ENCODE results near the gene LY9. TPM values are rescaled to one million over a fixed set of nuclear protein-coding genes. Genes with fewer than 3 reads are reported as not detected.
A peak's percentile ranks its signal among the peaks of the same experiment; 100 is the strongest.

Gene LY9
- total RNA-seq, 1 experiment from 2014 or later: not detected

DNA sequence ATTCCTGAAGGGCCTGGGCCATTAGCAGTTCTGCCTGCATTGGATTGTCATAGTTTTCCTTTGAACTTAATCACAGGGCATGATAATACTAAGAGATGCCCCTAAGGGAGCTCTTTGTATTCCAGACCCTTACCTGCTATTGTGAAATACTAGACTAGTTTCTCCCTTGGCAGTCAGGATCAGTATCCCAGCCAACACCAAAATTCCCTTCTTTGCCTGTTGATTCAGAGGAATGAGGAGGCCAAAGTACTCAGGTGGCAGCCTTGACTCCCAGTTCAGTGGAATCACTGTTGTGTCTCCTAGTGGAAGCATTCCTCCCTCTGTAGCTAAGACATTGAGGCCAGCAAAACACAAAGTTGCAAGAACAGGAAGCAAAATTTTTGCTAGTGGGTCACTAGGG, 36.2 kb upstream of the LY9 start:
- Histone ChIP-seq H3K4me1 (ENCODE audit: insufficient read depth, low read length) (no peaks in the 10 kb centered on the region), H3K9me3 (ENCODE audit: low read length) (no peaks in the 10 kb centered on the region), H3K27me3 (ENCODE audit: low read length) (no peaks in the 10 kb centered on the region), H3K4me2 (ENCODE audit: low read length) (no peak overlapping the region), H3K9ac (ENCODE audit: low read length) (no peak overlapping the region), H3K79me2 (ENCODE audit: low read length) (no peaks in the 10 kb centered on the region), H3K4me3 (ENCODE audit: low read length) (no peak overlapping the region), H3K27ac (ENCODE audit: low read length) (no peak overlapping the region), H3K9me2 (replicated peaks; ENCODE audit: low read length) (no peaks in the 10 kb centered on the region), H4K20me1 (ENCODE audit: low read length) (no peaks in the 10 kb centered on the region), H3K36me3 (ENCODE audit: low read depth, low read length) (no peaks in the 10 kb centered on the region), H3F3A (ENCODE audit: low read length, unreplicated experiment) (no peaks in the 10 kb centered on the region), H2AFZ (ENCODE audit: low read length) (no peak overlapping the region)
- DNase-seq (no peak), ATAC-seq (no peak)
- TF ChIP-seq EZH2phosphoT487 (IDR thresholded peaks at IDR 0.05; ENCODE audit: borderline replicate concordance, low read length) (no peak), EZH2 (IDR thresholded peaks at IDR 0.05; ENCODE audit: low read length, unreplicated experiment) (no peak)
- no TSS peak for BruUV-seq (replicated peaks)
- intact Hi-C loops (cut with micrococcal nuclease): no loop called here
- ChIA-PET POLR2A (ENCODE audit: unreplicated experiment) (no interaction called here), CTCF (no interaction called here)

DNA sequence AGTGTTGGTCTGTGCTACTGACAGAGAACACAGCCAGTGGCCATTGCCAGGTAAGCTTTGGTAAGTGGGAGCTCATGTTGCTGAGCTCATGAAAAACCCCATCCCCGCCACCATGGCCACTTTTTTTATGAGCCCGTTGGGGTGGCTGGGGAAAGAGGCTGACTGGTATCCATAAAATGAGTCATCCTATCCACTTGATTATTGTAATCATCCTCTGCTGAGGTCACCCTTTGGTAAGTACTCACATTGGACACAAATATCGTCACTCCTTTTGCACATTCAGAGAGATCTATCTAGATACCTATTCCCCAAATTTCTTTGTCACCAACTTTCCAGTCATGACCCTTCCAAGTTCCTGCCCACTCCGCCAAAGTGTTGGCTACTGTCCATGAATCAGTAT, 34.9 kb upstream of the LY9 start:
- Histone ChIP-seq H3K4me2 (ENCODE audit: low read length) (no peak overlapping the region), H3K4me3 (ENCODE audit: low read length) (no peak overlapping the region), H2AFZ (ENCODE audit: low read length) (no peak overlapping the region), H3K9me3 (ENCODE audit: low read length) (no peaks in the 10 kb centered on the region), H4K20me1 (ENCODE audit: low read length) (no peaks in the 10 kb centered on the region), H3K4me1 (ENCODE audit: insufficient read depth, low read length) (no peaks in the 10 kb centered on the region), H3K9ac (ENCODE audit: low read length) (no peak overlapping the region), H3F3A (ENCODE audit: low read length, unreplicated experiment) (no peaks in the 10 kb centered on the region), H3K27ac (ENCODE audit: low read length) (no peak overlapping the region), H3K9me2 (replicated peaks; ENCODE audit: low read length) (no peaks in the 10 kb centered on the region), H3K27me3 (ENCODE audit: low read length) (no peaks in the 10 kb centered on the region), H3K36me3 (ENCODE audit: low read depth, low read length) (no peaks in the 10 kb centered on the region), H3K79me2 (ENCODE audit: low read length) (no peaks in the 10 kb centered on the region)
- POLR2A ChIA-PET (ENCODE audit: unreplicated experiment): no interaction called here
- no peak for TF ChIP-seq EZH2 (IDR thresholded peaks at IDR 0.05; ENCODE audit: low read length, unreplicated experiment)
- TF ChIP-seq, protein P1, sequence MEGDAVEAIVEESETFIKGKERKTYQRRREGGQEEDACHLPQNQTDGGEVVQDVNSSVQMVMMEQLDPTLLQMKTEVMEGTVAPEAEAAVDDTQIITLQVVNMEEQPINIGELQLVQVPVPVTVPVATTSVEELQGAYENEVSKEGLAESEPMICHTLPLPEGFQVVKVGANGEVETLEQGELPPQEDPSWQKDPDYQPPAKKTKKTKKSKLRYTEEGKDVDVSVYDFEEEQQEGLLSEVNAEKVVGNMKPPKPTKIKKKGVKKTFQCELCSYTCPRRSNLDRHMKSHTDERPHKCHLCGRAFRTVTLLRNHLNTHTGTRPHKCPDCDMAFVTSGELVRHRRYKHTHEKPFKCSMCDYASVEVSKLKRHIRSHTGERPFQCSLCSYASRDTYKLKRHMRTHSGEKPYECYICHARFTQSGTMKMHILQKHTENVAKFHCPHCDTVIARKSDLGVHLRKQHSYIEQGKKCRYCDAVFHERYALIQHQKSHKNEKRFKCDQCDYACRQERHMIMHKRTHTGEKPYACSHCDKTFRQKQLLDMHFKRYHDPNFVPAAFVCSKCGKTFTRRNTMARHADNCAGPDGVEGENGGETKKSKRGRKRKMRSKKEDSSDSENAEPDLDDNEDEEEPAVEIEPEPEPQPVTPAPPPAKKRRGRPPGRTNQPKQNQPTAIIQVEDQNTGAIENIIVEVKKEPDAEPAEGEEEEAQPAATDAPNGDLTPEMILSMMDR (conservative IDR thresholded peaks at IDR 0.05; ENCODE audit: low read depth, low read length): no peak
- TF ChIP-seq EZH2phosphoT487 (IDR thresholded peaks at IDR 0.05; ENCODE audit: borderline replicate concordance, low read length): no peak
- DNase-seq (peak; percentile 33), ATAC-seq (peak; percentile 42; the same call in 1 of the 2 replicates)
- CTCF ChIA-PET: no interaction called here
- intact Hi-C loops (cut with micrococcal nuclease): no loop called here
- BruUV-seq (replicated peaks): no TSS peak

DNA sequence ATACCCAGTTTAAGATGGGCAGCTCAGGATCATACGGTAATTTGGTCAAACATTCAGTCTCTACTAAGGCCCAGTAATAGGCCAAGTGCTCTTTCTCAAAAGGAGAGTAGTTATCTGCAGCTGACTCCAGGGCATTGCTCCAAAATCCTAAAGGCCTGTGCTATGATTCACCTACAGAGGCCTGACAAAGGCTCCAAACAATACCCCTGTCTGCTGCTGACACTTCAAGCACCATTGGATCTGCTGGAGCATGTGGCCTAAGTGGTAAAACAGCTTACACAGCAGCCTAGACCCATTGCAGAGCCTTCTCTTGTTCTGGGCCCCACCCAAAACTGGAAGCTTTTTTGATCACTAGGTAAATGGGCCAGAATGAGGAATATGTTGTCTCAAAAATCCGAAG, 34.1 kb upstream of the LY9 start:
- Histone ChIP-seq H4K20me1 (ENCODE audit: low read length) (no peaks in the 10 kb centered on the region), H3K27me3 (ENCODE audit: low read length) (no peaks in the 10 kb centered on the region), H3K9me3 (ENCODE audit: low read length) (no peaks in the 10 kb centered on the region), H3K9me2 (replicated peaks; ENCODE audit: low read length) (no peaks in the 10 kb centered on the region), H3K4me1 (ENCODE audit: insufficient read depth, low read length) (no peaks in the 10 kb centered on the region), H3K79me2 (ENCODE audit: low read length) (no peaks in the 10 kb centered on the region), H3K27ac (ENCODE audit: low read length) (no peak overlapping the region), H3K4me2 (ENCODE audit: low read length) (no peak overlapping the region), H3K4me3 (ENCODE audit: low read length) (no peak overlapping the region), H3F3A (ENCODE audit: low read length, unreplicated experiment) (no peaks in the 10 kb centered on the region), H3K36me3 (ENCODE audit: low read depth, low read length) (no peaks in the 10 kb centered on the region), H3K9ac (ENCODE audit: low read length) (no peak overlapping the region), H2AFZ (ENCODE audit: low read length) (no peak overlapping the region)
- intact Hi-C loops (cut with micrococcal nuclease): no loop called here
- ATAC-seq: peak; percentile 31; the same call in 1 of the 2 replicates
- TF ChIP-seq, protein P1 (conservative IDR thresholded peaks at IDR 0.05; ENCODE audit: low read depth, low read length): no peak
- TF ChIP-seq EZH2phosphoT487 (IDR thresholded peaks at IDR 0.05; ENCODE audit: borderline replicate concordance, low read length) (no peak), EZH2 (IDR thresholded peaks at IDR 0.05; ENCODE audit: low read length, unreplicated experiment) (no peak)
- POLR2A ChIA-PET (ENCODE audit: unreplicated experiment): interaction anchor here (0.6 kb wide), 1 partner anchor 860 kb away, joined by 3 read pairs; no protein-coding TSS in a partner anchor
- peak; percentile 55 for DNase-seq
- CTCF ChIA-PET: interaction anchor here (0.6 kb wide), 1 partner anchor 83 kb away, joined by 3 read pairs; no protein-coding TSS in a partner anchor
- no TSS peak for BruUV-seq (replicated peaks)
